Articular chondrocyte of knee joint (primary cell): Measurements from ENCODE around the gene MLC1. TPM values are rescaled to one million over a fixed set of nuclear protein-coding genes. Genes with fewer than 3 reads are reported as not detected.

Experiments
- total RNA-seq: library from RNA; depleted of rRNA; stranded (reverse); fragments of >200 nt; gene quantifications from 2 replicates; pipeline ENCODE4 v1.2.3, GENCODE V29; 2012

The MLC1 gene
- total RNA-seq = not detected in 2 replicates

DNA sequence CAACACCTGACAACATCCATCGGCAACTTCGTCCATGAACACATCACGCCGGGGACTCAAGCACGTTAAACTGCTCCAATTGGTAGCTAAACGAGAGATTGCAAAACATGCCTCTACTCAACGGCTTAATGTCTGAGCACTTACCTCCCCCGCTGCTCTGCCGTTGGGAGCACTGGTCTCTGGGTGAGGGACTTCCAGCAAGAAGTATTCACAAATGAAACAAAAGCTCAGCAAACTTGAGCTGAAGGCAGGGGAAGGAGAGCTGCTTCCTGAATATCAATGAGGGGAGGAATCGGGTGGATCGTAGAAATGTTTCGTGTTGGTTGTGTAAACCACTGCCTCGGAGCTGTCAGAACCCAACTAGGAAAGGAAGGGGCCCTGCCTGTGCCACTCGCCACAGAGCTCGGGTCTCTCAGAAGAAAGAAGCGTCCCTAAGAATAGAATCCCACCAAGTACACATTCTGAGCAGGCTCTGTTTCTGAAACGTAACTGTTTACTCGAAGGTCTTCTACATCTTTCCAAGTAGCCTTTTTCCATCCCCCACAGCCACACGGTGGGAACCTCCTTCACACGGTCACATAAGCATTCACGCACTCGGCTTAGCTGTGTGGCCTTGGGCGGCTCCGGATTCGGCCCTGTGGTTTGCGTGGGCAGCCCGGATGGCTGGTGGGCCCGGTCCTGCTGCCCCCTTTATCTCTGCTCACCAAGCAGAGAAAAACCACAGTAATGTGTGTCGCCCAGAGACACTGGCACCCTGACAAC is at the start of gene MLC1:
Gene MLC1 (minus strand): TSS at position 216 of the 762 bp plus-strand sequence. CDS start 524 bp downstream, outside the sequence.

DNA sequence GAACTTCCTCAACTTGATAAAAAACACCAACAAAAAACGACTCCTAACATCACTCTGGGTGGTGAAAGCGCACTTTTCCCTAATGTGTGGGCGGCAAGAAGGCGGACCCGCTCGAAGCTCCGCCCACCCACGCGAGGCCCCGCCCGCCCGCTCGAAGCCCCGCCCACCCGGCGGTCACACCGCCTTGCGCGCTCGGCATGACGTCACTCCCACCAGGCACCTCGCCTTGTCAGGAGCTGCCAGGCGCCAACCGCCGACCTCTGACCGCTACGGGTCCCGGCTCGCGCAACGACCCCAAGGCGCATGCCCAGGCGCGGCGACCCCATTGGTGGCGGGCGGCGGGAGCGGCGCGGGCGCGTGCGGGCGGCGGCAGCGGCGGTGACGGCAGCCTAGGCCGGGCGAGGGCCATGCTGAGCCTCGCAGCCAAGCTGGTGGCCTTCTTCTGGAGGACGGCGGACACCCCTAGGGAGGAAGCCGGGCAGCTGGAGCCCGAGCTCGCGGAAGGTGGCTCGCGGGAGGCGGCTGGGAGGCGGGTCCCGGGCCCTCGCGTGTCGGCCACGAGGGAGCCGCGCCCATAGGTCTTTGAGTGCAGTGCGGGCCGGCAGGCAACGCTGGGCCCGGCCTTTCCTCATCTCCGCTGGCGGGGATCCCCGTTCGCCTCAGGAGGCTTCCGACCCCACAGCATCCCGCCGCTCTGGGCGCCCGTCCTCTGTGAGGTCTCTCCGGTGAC is 4.6 kb upstream of the MLC1 start, which contains the start of gene MOV10L1:
Gene MOV10L1 (plus strand): TSS at position 325 of the 730 bp plus-strand sequence. CDS start 83 bp downstream, at position 408.

DNA sequence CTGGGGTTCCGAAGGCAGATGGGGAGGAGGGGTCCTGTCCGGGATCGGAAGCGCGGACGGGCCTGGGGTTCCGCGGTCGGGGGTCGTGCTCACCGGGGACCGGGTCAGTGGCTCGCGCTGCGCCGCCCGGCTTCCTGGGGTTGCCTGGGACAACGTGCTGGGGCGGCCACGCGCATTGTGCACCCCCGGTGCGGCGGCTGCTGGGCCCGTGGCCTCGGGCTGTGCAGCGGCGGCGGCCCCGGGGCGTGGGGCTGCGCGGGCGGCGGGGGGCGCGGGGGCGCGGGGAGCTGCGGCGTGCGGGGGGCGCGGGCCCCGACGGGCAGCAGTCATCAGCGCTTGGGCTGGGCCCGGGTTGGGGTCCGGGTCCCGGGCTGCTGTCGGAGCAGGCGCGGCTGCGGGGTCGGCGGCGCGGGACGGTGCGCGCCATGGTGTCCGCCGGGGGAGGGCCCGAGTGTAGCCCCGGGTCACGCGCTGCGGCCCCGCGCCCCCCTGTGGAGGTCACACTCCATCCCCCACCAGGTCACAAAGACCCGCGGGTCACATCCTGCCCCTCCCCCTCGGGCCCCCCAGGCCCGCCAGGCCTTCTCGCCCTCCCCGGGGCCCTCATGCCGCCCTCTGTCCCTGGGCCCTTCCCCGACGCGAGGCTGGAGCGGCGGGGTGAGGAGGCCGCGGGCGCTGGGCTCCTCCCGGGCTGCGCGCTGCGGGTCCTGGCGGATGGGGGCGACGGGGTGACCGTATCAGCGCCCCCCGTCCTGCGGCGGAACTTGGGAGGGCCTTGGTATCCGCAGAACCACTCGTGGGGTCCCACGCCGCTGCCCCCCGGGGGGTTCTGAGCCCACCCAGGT is 26.9 kb downstream of the MLC1 start, which contains the start of gene TTLL8:
Gene TTLL8 (minus strand): TSS at position 238 of the 845 bp plus-strand sequence.

DNA sequence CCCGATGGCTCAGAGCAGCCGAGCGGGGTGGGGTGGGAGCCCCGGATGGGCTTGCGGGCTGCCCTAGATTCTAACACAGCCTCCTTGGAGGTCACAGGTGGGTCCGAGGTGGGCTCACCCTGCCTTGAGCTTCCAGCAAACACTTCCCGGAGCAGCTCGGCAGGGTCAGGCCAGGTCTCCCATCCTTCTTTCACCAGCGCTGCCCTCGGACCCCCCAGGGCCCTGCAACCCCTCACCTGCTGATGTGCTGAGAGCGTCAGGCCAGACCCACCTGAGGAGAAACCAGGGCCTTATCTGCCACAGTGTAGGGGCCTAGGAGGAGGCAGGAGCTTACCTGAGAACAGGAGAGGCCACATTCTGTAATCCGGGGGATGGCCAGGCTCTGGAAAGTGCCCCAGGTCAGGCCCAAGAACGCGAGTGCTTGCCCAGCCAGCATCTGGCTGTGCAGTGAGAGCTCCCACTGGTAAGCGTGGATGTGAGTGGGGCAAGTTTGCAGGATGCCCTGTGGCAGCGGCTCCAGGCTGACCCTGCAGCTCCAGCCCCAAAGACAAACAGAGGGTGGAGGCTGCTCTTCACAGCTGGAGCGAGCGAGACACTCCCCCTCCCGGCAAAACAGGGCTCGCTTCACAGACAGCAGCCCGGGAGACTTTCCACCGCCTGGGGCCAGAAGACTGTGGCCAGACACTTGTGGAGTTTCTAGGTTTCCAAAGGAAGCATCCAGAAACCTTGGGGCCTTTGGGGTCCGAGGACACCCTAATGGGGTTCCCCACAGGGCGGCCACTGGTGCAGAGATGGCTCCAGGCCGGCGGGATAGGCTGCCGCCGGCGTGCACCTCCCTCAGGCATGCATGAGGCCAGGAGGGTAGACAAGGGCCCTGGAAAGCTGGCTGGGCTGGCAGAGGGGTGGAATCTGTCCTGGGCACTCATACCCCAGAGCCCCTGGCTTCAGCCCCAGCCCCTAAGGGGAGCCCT is 72.7 kb downstream of the MLC1 start, which contains the start of gene IL17REL:
Gene IL17REL (minus strand): TSS at position 555 of the 971 bp plus-strand sequence. CDS start 119 bp downstream, at position 436.

Other genes starting within 250 kb of the MLC1 start
- gene ZBED4, start 231.6 kb downstream of the MLC1 start, total RNA-seq = 6.8 and 8.2 TPM in 2 replicates
- 17.4 and 19.9 TPM in 2 replicates for gene ALG12, start 167.0 kb downstream of the MLC1 start, total RNA-seq
- gene CRELD2, start 166.8 kb downstream of the MLC1 start, total RNA-seq = 41.4 and 46.8 TPM in 2 replicates
- gene PIM3, start 124.7 kb downstream of the MLC1 start, total RNA-seq = 15.8 and 18.7 TPM in 2 replicates
- not detected in 2 replicates for gene IL17REL, start 72.7 kb downstream of the MLC1 start, total RNA-seq
- not detected in 2 replicates for gene TTLL8, start 27.1 kb downstream of the MLC1 start, total RNA-seq
- gene MOV10L1, start 4.6 kb upstream of the MLC1 start, total RNA-seq = under 0.01 and 0.43 TPM in 2 replicates
- gene PANX2, start 85.3 kb upstream of the MLC1 start, total RNA-seq = 0.11 and 0.26 TPM in 2 replicates
- 11.2 and 13.5 TPM in 2 replicates for gene TRABD, start 100.5 kb upstream of the MLC1 start, total RNA-seq
- 9.2 and 10.3 TPM in 2 replicates for gene SELENOO, start 115.6 kb upstream of the MLC1 start, total RNA-seq
- gene TUBGCP6, start 159.6 kb upstream of the MLC1 start, total RNA-seq = 18.3 and 20.1 TPM in 2 replicates
- gene HDAC10, start 165.8 kb upstream of the MLC1 start, total RNA-seq = 12.4 and 13.6 TPM in 2 replicates
- 26.3 and 32.1 TPM in 2 replicates for gene MAPK12, start 176.3 kb upstream of the MLC1 start, total RNA-seq
- gene MAPK11, start 185.0 kb upstream of the MLC1 start, total RNA-seq = 5.2 and 5.3 TPM in 2 replicates
- gene PLXNB2, start 222.2 kb upstream of the MLC1 start, total RNA-seq = 179 and 192 TPM in 2 replicates
- 3.7 and 4.4 TPM in 2 replicates for gene DENND6B, start 241.6 kb upstream of the MLC1 start, total RNA-seq